Measurements from ENCODE around the gene PON3.

PON3 gene

DNA sequence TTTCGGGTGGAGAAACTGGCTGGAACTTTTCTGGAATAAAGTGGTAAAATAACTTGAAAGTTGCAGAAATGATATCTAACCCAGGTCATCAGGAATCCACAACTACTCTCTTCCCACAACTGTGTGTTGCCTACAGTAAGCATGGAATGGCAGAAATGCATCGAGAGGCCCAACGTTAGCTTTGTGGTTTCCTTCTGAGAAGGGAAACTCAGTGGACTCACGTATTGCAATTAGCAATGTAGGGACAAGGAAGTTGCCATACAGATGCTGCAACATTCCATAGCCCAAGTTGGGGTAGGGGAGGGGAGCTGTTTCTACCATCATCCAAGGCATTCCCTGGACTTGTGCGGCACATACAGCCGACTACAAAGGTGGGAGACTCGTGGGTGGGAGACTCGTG lies 73.8 kb downstream of the PON3 start:
- no peak overlapping the region for H3K9ac ChIP-seq (ENCODE audit: low read depth, low read length, poor library complexity, severe bottlenecking)
- no peaks in the 10 kb centered on the region for H3K9me2 ChIP-seq (replicated peaks; ENCODE audit: low read depth, low read length)
- no peak overlapping the region for H3K4me3 ChIP-seq (ENCODE audit: low read length, poor library complexity, severe bottlenecking)
- TF ChIP-seq EZH2phosphoT487 (IDR thresholded peaks at IDR 0.05; ENCODE audit: borderline replicate concordance): no peak
- TF ChIP-seq, protein P1, sequence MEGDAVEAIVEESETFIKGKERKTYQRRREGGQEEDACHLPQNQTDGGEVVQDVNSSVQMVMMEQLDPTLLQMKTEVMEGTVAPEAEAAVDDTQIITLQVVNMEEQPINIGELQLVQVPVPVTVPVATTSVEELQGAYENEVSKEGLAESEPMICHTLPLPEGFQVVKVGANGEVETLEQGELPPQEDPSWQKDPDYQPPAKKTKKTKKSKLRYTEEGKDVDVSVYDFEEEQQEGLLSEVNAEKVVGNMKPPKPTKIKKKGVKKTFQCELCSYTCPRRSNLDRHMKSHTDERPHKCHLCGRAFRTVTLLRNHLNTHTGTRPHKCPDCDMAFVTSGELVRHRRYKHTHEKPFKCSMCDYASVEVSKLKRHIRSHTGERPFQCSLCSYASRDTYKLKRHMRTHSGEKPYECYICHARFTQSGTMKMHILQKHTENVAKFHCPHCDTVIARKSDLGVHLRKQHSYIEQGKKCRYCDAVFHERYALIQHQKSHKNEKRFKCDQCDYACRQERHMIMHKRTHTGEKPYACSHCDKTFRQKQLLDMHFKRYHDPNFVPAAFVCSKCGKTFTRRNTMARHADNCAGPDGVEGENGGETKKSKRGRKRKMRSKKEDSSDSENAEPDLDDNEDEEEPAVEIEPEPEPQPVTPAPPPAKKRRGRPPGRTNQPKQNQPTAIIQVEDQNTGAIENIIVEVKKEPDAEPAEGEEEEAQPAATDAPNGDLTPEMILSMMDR (conservative IDR thresholded peaks at IDR 0.05; ENCODE audit: low read length): no peak
- no peaks in the 10 kb centered on the region for H3K27me3 ChIP-seq (ENCODE audit: insufficient read depth, low read length, poor library complexity, severe bottlenecking)
- no peaks in the 10 kb centered on the region for H4K20me1 ChIP-seq (ENCODE audit: insufficient read depth, low read length, poor library complexity, severe bottlenecking)
- no peaks in the 10 kb centered on the region for H3K9me3 ChIP-seq (ENCODE audit: insufficient read depth, low read depth, low read length)
- H2AFZ ChIP-seq (ENCODE audit: low read length): no peak overlapping the region
- no peaks in the 10 kb centered on the region for H3K4me1 ChIP-seq (ENCODE audit: insufficient read depth, low read length, poor library complexity, severe bottlenecking)
- H3F3A ChIP-seq (ENCODE audit: low read depth): no peaks in the 10 kb centered on the region
- H3K4me2 ChIP-seq (ENCODE audit: low read depth, low read length, poor library complexity, severe bottlenecking): no peak overlapping the region
- H3K36me3 ChIP-seq (ENCODE audit: insufficient read depth, low read length): no peaks in the 10 kb centered on the region
- H3K79me2 ChIP-seq (ENCODE audit: insufficient read depth, low read length): no peaks in the 10 kb centered on the region

DNA sequence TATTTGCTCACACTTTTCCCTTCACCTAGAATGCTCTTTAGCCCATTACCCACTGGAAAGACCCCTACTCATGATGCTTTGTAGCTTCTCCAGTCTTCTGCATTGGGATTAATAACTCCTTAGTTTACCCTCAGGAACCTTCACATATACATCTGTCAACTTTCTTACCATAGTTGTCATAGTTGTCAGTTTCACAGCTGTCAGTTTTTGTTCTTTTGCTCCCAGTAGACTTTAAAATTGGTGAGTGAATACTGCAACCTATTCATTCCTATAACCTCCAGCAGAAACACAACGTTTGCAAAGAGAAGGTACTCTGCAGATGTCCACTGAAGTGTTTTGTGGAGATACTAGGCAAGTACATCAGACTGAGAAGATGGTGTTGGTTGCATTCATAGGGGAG lies 74.5 kb downstream of the PON3 start:
- H3K4me1 ChIP-seq (ENCODE audit: insufficient read depth, low read length, poor library complexity, severe bottlenecking): no peaks in the 10 kb centered on the region
- H3K4me3 ChIP-seq (ENCODE audit: low read length, poor library complexity, severe bottlenecking): no peak overlapping the region
- H3K79me2 ChIP-seq (ENCODE audit: insufficient read depth, low read length): no peaks in the 10 kb centered on the region
- no peak overlapping the region for H3K4me2 ChIP-seq (ENCODE audit: low read depth, low read length, poor library complexity, severe bottlenecking)
- no peaks in the 10 kb centered on the region for H3K9me2 ChIP-seq (replicated peaks; ENCODE audit: low read depth, low read length)
- no peaks in the 10 kb centered on the region for H3K27me3 ChIP-seq (ENCODE audit: insufficient read depth, low read length, poor library complexity, severe bottlenecking)
- H3K36me3 ChIP-seq (ENCODE audit: insufficient read depth, low read length): no peaks in the 10 kb centered on the region
- TF ChIP-seq EZH2phosphoT487 (IDR thresholded peaks at IDR 0.05; ENCODE audit: borderline replicate concordance): no peak
- TF ChIP-seq, protein P1 (conservative IDR thresholded peaks at IDR 0.05; ENCODE audit: low read length): no peak
- H4K20me1 ChIP-seq (ENCODE audit: insufficient read depth, low read length, poor library complexity, severe bottlenecking): no peaks in the 10 kb centered on the region
- H3K9me3 ChIP-seq (ENCODE audit: insufficient read depth, low read depth, low read length): no peaks in the 10 kb centered on the region
- no peaks in the 10 kb centered on the region for H3F3A ChIP-seq (ENCODE audit: low read depth)
- H3K9ac ChIP-seq (ENCODE audit: low read depth, low read length, poor library complexity, severe bottlenecking): no peak overlapping the region
- H2AFZ ChIP-seq (ENCODE audit: low read length): no peak overlapping the region

DNA sequence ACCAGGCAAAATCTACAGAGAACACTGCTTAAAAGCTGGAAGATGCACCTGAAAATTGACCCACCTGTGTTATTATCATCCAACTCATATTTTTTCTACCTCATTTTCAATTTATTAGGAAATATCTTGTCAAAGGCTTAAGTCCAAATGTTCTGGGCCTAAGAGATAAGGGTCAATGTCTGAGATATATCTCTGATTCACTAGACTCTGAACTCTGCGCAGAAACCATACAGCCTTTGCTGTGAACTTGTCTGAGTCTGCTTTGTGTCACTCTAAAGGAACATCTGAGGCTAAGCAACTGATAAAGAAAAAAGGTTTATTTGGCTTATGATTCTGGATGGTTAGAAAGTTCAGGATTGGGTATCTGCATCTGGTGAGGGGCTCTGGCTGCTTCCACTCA lies 75.5 kb downstream of the PON3 start:
- no peak overlapping the region for H2AFZ ChIP-seq (ENCODE audit: low read length)
- no peaks in the 10 kb centered on the region for H3K9me3 ChIP-seq (ENCODE audit: insufficient read depth, low read depth, low read length)
- no peak overlapping the region for H3K9ac ChIP-seq (ENCODE audit: low read depth, low read length, poor library complexity, severe bottlenecking)
- H3K4me3 ChIP-seq (ENCODE audit: low read length, poor library complexity, severe bottlenecking): no peak overlapping the region
- H3K4me2 ChIP-seq (ENCODE audit: low read depth, low read length, poor library complexity, severe bottlenecking): no peak overlapping the region
- H4K20me1 ChIP-seq (ENCODE audit: insufficient read depth, low read length, poor library complexity, severe bottlenecking): no peaks in the 10 kb centered on the region
- H3K9me2 ChIP-seq (replicated peaks; ENCODE audit: low read depth, low read length): no peaks in the 10 kb centered on the region
- no peaks in the 10 kb centered on the region for H3K79me2 ChIP-seq (ENCODE audit: insufficient read depth, low read length)
- no peaks in the 10 kb centered on the region for H3K27me3 ChIP-seq (ENCODE audit: insufficient read depth, low read length, poor library complexity, severe bottlenecking)
- H3F3A ChIP-seq (ENCODE audit: low read depth): no peaks in the 10 kb centered on the region
- H3K36me3 ChIP-seq (ENCODE audit: insufficient read depth, low read length): no peaks in the 10 kb centered on the region
- no peaks in the 10 kb centered on the region for H3K4me1 ChIP-seq (ENCODE audit: insufficient read depth, low read length, poor library complexity, severe bottlenecking)
- TF ChIP-seq, protein P1 (conservative IDR thresholded peaks at IDR 0.05; ENCODE audit: low read length): no peak
- no peak for TF ChIP-seq EZH2phosphoT487 (IDR thresholded peaks at IDR 0.05; ENCODE audit: borderline replicate concordance)

Measured in Loucy (cell line).